Activated naive CD4-positive, alpha-beta T cell treated with Interleukin-2 at 50 U/mL for 16 hours (primary cell): ENCODE results near the gene POFUT1.
A peak's percentile ranks its signal among the peaks of the same experiment; 100 is the strongest.
"Not testable (repeated sequence)": the region's sequence is repeated elsewhere in the genome, so short reads cannot be mapped to it uniquely, and the experiment has no call there.

Source experiments
- DNase-seq: peaks from one replicate; pipeline ENCODE4 v3.0.0-alpha.2; 2020

Gene POFUT1

GRCh38 chr20:32189691-32190615 is 17.7 kb upstream of the POFUT1 start:
- peak; percentile 38 for DNase-seq

DNA sequence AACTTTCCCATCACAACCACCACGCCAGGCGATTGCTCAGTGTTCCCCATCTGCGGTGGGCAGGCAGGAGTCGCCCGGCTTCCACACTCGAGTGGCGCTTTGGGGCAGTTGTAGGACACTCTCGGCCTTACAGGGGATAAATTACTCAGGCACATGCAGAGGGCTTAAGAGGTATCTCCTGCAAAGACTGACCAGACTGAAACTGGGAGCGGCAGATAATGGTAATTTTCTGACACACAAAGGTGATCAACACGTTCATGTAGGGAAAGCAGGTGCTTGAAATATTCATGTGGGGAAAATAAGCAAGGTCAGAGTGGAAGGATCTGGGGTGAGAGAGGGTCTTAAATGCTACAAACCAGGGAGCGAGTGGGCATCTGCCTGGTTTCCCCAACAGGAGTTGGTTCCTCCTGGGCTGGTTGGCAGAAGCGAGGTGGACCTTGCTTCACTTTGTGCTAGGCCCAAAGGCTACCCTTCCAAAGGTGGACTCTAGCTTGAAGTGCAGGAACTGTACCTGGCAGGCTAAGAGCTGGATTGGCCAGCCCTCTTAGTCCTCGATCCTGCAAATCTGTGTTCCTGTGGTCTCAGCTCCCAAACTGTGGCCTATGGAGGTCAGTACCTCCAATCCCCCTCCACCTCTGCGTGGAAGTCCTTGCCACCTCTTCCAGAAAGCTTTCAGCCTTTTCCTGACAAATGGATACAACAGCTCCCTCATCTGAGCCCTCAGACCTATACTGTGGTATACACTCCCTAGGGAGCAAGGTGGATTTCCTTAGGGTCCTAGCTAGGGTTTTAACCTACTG is 16.9 kb upstream of the POFUT1 start:
- no peak for DNase-seq

- no peak for DNase-seq
These were observed 16.3 kb upstream of the POFUT1 start for GRCh38 chr20:32191422-32191821.

- DNase-seq, result no peak
These were observed 15.8 kb upstream of the POFUT1 start for GRCh38 chr20:32191873-32192272.

DNA sequence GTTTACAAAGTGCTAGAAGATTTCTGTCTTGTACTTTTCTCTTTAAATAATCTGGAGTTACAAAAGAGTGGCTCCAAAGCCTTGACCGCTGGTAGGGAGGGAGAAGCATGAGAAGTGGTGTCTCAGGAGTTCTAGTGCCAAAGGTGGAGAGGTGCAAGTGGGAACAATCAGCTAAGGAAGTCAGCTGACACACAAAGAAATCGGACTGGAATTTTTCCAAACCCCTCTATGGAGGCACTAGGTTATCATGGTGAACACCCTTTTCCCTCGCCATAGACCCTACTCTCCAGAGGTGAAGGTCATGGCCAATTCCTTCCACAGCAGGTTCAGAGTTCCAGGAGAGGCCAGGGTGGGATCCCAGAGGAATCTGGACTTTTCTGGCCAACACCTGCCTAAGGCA is 15.0 kb upstream of the POFUT1 start:
- DNase-seq, result no peak

DNA sequence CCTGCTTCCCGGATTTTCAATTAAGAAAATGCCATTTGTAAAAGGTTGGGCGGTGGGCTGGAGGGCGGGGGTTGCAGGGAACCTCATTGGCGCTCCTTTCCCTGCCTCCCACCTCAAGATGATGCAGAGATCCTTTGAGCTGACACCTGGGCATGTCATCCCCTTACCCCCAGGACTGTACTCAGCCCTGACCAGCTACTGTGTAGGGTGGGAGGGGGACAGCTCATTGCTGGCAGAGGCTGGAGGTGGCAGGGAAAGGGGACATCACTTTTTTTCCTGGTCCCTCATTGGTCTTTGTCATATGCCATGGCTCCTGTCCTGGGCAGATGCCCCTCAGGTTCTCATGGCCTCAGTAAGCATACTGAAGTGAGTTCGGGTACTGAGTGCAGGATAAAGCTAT is 14.3 kb upstream of the POFUT1 start:
- not testable (repeated sequence) for DNase-seq

DNA sequence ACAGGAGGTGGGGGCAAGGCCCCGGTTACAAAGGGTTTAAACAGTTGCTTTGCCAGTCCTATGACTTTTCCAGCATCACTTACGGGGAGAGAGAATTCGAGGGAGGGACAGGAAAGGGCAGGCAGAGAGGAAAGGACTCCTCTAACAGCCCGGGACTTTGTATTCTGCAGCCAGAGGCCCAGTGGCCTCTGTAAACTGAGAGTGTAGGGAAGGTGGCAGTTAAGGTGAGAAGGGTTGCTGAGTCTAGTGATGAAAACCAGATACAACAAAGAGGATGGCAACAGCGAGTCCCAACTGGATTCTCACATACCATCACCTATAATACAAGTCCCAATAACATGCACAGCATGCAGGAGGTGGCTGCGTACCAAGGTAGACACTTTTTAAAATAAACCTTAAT is 13.7 kb upstream of the POFUT1 start:
- DNase-seq, result no peak

DNA sequence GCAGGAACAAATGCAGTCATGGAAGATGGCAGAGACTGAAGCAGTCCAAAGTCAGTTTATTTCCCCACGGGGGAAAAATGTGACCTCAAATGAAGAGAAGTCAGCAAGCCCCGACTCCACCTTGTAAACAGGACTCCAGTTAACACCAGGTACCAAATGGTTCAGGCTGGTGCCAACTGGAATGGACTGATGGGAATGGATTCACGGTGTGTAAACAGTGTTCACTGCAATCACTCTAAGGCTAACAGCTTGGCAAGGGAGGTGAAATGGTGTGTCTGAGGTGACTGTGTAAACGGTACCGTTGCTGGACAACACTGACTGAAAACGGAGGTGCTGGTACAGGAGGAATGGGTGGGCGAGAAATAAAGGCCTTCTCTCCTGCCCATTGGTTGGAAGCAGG is 12.1 kb upstream of the POFUT1 start:
- no peak for DNase-seq

- DNase-seq, result not testable (repeated sequence)
These were observed 11.1 kb upstream of the POFUT1 start for GRCh38 chr20:32196613-32197012.

DNA sequence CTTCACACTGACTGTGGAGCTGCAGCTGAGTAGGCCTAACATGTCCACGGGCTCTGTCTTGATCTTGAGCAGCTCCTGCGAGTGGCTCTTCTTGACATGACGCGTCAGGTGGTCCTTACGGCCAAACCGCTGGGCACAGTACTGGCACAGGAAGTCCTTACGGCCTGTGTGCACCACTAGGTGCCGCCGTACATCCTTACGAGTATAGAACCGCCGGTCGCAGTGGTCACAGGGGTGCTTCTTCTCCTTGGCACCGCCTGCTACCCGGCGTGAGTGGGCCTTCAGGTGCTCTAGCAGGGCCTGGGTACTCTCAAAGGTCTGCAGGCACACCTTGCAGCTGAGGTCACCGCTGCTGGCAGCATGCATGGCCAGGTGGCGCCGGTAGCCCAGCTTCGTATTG is 10.5 kb upstream of the POFUT1 start:
- DNase-seq, result not testable (repeated sequence)

DNA sequence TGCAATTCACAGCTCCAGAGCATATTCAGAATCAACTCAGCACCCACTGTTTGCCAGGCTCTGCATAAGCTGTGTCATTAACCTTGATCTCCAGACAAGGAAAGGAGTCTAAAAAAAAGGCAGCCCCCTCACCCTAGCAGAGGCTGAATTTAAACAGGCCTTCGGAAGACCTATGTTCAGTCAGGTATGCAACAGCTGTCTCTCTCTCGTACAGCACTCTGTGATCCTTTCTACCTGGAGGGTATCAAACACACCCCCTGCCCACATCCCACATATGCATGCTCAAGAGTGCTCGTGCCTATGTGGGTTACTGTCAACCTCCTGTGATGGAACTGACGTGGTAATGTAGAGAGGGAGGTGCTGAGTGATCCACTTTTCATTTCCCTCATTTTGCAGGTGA is 8.7 kb upstream of the POFUT1 start:
- no peak for DNase-seq

GRCh38 chr20:32201296-32201976 is 6.2 kb upstream of the POFUT1 start:
- no peak for DNase-seq

- no peak for DNase-seq
These were observed 5.7 kb upstream of the POFUT1 start for GRCh38 chr20:32201977-32202363.

DNA sequence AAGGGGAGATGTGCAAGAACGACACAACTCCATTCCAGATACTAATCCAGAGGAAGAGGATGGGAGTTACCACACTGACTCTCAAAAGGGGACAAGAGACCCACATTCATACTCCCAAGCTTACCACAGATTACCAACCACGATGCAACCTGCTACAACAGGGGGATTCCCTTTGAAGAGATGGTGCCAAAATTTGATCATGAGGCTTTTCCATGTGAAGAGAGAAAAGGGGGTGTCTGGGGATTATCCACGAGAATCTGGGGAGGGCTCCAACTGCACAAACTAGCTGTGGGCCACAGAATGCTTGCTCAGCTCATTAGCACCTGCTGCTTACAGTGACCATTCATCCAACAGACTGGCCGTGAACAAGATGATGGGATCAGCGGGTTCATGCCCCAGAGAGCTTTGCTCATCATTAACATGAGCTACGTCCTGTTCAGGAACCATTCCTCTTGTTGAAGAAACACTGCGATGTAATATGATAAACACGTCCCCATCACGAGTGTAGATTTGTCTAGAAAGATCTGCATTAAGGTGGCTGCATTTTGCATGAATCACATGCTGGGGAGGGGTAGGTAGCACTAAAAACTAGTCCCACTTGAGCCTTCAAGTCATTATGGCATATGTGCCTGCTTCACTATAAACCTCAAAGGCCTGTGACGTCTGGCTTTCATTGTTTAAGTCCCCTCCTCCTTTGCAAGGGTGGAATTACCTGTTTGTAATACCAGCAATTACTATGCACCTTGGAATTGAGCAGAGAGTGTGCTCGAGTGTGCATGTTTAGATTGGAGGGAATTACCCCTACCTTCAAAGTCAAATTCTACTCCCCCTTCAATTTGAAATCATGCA is 4.1 kb upstream of the POFUT1 start:
- DNase-seq, result peak; percentile 37

DNA sequence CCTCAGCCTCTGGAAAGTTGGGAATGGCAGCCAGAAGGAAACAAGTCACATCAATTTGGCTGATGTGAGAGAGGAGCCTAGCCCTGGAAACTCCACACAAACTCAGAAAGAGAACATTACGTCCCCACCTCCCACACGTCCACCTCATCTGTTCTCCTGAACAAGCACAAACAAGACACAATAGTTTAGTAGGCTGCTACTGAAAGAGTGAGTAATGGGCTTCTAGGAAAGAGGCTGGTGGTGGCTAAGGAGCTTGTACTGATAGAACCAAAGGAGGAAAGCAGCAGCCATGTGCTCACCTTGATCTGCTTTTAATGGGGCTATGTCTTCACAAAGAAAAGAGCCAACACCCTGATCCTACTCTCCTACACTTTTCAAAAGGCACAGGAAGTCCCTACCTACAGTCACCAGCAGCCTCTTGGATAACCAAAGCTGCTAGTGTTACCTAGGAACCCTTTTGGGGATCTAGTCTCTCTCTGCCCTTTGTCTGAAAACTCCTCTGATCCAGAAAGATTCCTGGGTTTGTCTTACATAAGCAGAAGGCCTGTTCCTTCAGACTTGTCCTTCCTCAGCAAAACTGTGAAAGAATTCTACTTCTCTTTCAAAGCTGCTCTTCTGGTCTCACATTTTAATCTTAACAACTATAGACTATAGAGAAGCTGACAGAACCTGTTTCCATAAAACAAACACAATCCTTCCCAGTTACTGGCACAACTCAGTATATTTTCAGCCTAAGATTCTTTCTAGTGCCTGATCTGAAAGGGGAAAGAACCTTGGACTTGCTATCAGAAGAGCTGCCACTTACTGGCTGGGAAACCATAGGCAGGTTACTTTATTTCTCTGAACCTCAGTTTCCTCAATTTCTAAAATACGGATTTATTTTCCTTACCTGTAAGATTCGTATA is 3.2 kb upstream of the POFUT1 start:
- DNase-seq, result peak; percentile 84

GRCh38 chr20:32205110-32205842 is 2.4 kb upstream of the POFUT1 start:
- DNase-seq, result no peak

- DNase-seq, result peak; percentile 42
These were observed 1.6 kb upstream of the POFUT1 start for GRCh38 chr20:32205843-32206759.

- peak; percentile 40 for DNase-seq
These were observed 687 bp upstream of the POFUT1 start for GRCh38 chr20:32206760-32207625.
